ENCODE measurements around the gene NEXN. TPM values are rescaled to one million over a fixed set of nuclear protein-coding genes. Genes with fewer than 3 reads are reported as not detected.
A peak's percentile ranks its signal among the peaks of the same experiment; 100 is the strongest.
"Not testable (repeated sequence)": the region's sequence is repeated elsewhere in the genome, so short reads cannot be mapped to it uniquely, and the experiment has no call there.

NEXN gene
- total RNA-seq, 1 donor from 2014 or later, result 6.3 TPM

DNA sequence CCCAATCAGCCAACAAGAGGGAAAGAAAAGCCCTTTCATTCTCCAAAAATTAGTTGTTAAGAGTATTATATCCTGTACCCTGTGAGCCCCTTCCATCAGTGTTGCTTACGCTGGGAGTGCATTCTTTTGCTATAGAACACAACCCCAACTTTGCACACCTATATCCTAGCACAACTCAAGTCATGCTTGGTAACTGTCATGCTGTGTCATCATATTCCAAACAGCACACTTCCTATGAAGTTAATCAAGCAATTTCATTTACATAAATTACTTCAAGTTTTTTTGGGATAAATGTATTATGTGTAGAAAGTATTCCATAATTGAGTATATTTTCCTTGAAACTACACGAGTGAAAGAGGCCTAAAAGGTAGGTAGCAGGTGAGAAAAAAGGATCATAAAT, 70.4 kb downstream of the NEXN start:
- no peak for DNase-seq (ENCODE audit: low read depth in 2 of 2)

DNA sequence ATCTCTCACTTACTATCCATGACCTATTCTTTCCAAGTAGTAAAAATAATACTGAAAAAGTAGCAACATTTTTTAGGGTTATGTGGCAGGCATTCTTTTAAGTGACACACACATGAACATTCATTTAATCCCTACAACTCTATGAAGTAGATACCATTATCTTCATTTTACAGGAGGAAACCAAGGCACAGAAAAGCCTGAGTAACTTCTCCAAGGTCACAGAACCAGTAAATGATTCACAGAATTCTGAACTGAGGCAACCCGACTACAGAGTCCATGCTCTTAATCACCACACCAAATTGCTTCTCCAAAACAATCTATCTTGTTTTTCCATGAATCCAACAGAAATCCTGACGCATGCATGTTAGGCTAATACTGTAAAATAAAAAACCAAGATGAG, 73.0 kb downstream of the NEXN start:
- DNase-seq (ENCODE audit: low read depth in 2 of 2), result no peak

DNA sequence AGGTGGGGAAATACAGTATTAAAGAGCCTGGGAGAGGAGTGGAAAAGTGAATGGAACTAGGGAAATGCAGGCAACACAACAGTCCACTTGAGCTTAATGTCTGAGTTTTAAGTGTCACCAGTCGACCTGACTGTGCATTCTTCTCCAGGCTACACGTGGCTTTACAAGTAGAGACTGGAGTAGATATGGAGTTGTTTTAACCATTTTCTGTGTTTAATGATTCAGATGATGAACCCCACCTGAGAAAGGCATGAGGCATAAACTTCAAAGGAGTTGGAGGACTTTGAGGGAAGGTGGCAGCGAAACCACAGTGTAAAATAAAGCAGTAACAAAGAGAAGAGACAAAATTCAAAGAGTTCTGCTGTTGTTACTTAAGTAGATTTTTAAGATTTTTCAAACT, 77.9 kb downstream of the NEXN start:
- DNase-seq (ENCODE audit: low read depth in 2 of 2), result no peak

DNA sequence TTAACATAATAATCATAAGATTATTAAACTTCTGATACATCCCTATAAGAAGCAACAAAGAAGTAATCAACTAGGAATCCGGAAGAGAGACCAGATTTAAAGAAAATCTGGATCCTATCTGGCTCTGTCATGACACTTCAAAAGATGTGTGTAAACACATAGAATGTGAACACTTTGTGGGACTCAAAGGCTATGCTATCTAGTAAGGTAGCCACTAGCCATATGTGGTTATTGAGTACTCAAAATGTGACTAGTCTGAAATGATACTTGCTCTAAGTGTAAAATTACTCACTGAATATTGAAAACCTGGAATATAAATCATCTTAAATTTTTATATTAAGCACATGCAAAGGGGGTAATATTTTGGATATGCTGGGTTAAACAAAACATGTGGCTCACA, 81.8 kb downstream of the NEXN start:
- no peak for DNase-seq (ENCODE audit: low read depth in 2 of 2)

DNA sequence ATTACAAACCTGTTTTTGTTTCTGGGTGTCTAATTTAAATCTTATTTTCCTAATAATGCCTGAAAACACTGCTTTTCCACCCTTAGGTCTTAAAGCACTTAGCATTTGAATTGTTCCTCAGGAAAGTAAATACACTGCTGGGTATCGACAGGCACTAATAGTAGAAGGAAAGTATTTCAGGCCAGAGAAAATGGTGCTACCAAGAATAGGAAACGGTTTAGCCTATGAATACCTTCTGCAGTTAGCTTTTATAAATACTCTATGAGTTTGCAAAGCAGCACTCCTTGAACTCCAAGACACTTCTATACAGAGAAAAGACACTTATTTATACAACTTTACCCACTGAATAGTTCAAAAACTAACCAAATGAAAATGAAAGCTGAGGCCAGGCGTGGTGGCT, 83.7 kb downstream of the NEXN start:
- DNase-seq (ENCODE audit: low read depth in 2 of 2), result no peak

DNA sequence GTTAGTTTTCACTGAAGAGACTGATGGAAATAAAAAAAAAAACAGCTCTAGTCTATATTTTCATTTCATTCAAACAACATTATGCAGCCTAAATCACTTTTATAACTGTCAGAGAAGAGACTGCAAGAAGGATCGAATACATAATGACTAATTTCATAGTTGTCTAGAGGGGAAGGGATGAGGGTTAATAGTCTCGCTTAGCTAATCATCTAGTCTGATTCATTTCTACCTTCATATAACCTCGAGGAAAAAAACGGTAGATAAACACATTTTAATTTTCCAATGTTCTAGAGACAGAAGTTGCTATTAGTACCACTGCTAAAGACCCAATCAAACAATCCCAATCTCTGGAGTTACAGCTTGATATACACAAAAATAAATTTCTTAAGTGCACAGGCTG, 87.0 kb downstream of the NEXN start:
- peak; percentile 17 to 55 for DNase-seq (ENCODE audit: low read depth in 2 of 2)

DNA sequence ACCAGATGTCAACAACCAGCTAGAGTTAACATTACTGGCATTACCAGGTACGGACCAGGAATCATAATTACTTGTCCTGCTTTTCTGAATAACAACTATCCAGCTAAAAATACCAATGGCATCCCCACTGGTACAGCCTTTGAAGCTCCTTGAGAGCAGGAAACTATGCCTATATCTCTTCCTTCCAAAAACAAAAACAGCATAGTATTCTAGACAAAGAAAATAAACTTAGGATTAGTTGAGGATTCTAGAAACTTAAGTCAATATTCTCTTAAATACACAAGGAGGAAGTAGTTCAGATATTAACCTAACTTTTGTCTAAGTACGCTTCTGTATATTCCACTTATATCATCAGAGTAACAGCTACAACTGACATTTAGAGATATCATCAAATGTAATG, 87.5 kb downstream of the NEXN start:
- peak in 1 of 2 donors; percentile 13 for DNase-seq (ENCODE audit: low read depth in 2 of 2)

DNA sequence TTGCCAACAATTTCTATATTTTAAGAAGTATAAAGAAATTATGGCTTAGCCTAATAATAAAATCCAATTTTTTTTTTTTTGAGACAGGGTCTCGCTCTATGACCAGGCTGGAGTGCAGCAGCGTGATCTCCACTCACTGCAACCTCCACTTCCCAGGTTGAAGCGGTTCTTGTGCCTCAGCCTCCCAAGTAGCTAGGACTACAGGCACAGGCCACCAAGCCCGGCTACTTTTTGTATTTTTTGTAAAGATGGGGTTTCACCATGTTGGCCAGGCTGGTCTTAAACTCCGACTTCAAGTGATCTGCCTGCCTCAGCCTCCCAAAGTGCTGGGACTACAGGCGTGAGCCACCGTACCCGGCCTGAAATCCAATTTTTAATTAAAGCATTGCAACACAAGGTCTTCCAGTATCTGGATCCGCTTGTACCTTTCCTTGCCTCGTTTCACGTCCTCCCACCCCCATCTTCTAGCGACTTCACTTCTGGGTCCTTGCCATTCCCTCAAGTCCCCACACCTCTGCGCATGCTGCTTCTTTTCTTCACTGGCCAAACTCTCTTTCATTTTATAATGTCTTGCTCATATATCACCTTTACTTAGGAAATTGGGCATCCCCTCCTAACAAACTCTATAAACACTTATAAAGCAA, 88.1 kb downstream of the NEXN start:
- peak in 1 of 2 donors; percentile 11 for DNase-seq (ENCODE audit: low read depth in 2 of 2)

DNA sequence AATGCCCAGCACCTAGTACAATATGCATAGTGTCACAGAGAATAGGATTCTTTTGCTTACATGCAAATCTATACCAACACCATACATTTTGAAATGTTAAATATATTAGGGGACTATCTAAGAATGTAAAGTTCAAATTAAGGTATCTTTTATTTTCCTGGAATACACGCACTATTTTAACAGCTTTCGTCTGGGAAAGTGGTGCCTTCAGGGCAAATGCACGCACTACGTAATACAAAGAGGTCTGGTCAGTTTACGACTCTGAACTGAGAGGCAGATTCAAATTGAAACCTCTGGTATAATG, 89.5 kb downstream of the NEXN start:
- no peak for DNase-seq (ENCODE audit: low read depth in 2 of 2)

DNA sequence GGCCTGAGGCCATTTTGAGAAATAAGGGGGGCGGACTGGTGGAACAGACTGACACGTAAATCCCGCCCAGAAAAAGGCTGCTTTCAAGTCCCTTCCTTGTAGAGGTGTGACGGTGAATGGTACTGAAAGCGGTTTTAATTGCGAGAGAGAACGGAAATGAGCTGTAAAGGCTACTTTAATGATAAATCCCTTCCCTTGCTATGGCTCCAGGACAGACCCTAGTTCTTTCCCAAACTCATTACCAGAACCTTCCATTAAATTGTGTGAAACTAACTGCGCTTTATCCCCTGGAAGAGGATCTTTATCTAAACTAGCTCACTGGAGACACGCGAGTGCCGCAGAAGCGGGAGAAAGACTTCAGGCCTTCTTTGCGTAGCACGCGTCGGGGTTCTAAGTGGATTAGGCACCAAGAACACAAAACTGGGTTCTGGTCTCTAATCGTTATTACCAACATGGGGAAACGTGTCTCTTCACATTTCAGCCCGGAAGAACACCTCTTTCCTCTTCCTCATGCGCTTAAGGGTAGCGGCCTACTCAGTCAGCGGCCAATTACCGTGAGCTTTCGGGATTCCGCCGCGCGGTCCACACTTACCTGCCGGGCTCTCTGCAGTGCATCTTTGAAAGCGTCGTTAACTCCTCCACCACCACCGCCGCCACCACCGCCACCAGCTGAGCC, 90.0 kb downstream of the NEXN start:
- peak; percentile 97 for DNase-seq (ENCODE audit: low read depth in 2 of 2)

DNA sequence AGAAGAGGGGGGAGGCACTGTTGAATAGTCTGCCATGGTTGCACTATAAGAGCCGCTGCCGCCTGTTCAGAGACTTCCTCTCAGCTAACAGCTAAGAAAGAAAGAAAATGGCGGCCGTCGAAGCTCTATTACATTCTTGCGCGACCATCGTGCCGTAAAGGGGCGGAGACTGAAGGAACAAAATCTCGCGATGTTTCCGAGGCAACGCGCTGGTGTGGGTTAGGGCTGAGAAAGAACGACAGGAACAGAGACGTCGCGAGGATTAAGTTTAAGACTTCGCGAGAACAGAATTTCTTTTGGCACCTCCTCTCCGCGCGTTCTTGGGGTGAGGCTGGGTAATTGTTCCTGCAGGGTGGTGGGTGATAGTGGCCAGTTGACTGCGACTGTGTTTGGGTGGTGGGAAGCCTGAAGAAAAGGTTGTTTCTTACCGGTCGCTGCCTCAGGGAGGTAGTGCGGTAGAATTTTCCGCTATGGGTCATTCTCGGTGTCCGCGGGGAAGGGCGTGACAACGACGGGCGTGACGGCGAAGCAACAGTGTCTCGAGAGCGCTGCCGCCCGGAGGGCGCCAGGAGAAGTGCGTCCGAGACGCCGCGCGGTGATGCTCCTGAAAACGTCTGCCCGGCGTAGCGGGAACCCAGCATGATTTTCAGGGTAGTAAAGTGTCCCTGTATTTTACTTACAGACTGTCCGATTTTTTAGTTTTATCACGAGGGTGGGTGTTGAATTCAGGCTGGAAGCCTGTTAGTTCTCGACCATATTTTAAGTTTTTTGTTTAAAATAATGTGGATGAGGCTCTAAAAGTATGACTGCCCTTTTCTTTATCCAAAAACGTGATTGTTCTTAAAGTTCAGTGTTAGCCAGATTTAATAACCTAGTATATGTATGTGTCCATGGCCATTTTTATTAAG, 90.8 kb downstream of the NEXN start, which contains the start of gene FUBP1:
FUBP1 (minus strand) TSS at position 104 of the 908 bp plus-strand sequence; CDS start at position 36, 68 bp downstream.
- peak; percentile 99 to 100 for DNase-seq (ENCODE audit: low read depth in 2 of 2)

DNA sequence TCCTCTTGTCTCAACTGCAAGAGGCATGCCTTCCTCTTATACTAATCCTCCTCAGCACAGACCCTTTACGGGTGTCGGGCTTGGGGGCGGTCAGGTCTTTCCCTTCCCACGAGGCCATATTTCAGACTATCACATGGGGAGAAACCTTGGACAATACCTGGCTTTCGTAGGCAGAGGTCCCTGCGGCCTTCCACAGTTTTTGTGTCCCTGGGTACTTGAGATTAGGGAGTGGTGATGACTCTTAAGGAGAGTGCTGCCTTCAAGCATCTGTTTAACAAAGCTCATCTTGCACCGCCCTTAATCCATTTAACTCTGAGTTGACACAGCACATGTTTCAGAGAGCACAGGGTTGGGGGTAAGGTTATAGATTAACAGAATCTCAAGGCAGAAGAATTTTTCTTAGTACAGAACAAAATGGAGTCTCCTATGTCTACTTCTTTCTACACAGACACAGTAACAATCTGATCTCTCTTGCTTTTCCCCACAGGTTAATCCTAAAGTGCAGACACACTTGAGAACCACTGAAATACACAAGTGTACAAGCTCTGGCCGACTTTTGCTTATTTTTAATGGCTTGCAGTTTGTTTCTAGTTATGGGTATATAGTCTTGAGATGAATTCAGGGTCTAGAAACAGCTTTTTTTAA, 95.0 kb downstream of the NEXN start:
- DNase-seq (ENCODE audit: low read depth in 2 of 2), result not testable (repeated sequence)

DNA sequence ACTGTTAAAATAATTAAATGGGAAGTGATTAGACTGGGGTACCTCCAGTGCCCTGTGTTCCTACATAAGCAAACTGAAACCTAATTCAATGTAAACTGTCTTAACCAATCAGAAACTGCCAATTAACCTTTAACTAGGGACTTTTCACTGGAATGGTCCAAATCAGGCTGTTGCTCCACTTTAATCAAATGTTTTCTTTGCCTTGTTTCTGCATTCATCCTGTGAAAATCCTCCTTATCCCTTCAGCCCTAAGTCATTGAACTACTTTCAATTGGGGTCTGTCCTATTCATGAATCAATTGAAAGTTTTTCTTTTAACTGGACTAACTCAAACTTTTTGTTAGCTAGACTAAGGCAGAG, 95.6 kb downstream of the NEXN start:
- no peak for DNase-seq (ENCODE audit: low read depth in 2 of 2)

DNA sequence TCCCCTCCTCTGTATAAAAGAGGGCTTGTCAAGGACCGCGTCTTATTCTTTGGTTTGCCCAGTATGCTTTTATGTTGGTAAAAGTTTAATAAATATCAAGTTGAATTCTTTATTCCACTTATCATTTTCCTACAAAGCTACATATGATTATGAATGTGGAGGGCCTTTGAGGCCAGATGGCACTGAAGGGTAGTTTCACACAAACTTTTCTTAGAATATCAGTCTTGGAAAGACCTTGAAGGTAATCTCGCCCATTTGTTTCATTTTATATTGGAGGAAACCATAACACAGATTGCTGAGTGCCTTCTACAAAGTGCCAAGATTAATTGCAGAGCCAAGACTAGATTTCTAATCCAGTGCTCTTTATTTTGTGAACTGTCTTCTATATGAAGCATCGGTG, 96.2 kb downstream of the NEXN start:
- no peak for DNase-seq (ENCODE audit: low read depth in 2 of 2)

DNA sequence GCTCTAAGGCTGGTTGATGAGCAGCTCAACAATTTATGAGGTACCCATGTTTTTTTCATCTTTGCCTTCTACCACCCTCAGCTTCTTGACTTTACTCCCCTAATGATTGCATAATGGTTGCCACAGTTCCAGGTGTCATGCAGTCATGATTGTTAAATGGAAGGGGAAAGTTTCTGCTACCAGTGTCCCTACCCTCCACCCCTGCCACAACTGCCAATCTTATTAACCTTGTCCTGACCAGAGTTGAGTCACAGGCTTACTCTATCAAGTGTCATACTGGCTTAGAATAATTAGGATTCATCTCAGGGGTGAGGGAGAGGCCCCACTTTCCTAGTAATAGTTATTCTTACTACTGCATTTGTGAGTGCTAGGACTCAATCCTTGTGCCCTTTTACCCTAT, 98.4 kb downstream of the NEXN start:
- no peak for DNase-seq (ENCODE audit: low read depth in 2 of 2)

DNA sequence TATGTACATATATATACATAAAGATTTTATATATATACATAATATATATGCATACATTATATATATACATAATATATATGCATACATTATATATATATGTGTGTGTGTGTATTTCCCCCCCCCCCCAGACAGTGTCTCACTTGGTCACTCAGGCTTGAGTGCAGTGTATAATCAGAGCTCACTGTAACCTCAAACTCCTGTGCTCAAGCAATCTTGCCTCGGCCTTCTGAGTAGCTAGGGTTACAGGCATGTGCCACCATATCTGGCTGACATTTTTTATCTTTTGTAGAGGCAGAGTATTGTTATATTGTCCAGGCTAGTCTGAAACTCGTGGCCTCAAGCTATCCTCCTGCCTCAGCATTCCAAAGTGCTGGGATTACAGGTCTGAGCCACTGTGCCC, 99.5 kb downstream of the NEXN start:
- DNase-seq (ENCODE audit: low read depth in 2 of 2), result no peak

DNA sequence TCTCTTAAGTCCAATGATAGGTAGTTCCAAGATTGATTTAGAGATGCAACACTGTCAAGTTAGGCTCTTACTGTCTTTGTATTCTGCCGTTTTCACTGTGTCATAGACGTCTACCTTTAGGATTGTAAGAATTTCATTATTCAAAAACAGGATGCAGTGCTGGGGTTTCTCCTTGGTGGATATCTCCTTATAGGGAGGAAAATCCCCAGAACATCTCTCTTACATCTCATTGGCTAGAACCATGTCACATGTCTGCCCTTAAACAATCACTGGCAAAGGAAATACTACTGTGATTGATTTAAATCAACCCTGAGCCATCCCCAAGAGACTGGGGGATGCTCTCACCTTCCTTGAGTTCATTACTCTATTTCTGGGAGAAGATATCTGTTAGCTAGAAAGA, 101.3 kb downstream of the NEXN start:
- DNase-seq (ENCODE audit: low read depth in 2 of 2), result no peak

DNA sequence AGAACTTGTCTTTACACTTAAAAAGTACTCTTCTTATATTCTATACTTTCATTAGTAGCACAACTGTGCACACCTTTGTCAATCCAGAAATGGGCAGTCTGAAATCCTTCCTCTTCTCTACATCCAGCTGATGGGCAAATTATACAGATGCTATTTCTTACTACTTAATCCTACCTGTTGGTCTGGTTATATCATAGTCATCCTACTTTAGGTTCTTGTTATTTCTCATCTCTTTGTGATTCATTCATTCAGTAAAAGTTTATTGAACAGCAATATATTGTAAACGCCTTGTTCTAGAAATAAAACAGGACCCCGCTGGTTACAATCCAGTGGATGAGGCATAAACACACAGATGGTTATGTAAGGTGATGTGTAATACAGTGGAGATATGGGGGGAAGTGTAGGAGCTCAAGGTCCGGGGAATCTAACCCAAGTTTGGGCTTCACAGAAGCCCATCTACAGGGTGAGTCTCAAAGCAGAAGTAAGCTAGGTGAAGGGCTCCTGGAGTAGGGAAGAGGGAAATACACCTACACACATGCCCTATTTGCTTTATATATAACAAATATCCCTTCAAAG, 102.3 kb downstream of the NEXN start:
- no peak for DNase-seq (ENCODE audit: low read depth in 2 of 2)

DNA sequence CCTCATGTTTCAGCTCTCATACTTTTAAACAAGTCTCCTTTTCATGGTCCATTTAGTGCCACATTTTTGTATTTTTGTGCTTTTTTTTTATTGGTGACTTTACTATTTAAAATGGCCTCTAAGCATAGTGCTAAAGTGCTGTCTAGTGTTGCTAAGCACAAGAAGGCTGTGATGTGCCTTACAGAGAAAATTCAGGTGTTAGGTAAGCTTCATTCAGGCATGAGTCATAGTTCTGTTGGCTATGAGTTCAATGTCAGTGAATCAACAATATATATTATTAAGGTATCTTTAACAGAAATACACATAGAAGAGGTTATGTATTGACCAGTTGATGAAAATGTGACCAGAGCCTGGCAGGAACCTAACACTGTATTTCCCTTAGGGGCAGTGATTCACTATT, 103.2 kb downstream of the NEXN start:
- no peak for DNase-seq (ENCODE audit: low read depth in 2 of 2)
